Smooth muscle cell (in vitro differentiated cells): Measurements from ENCODE around the gene SH3BP2. TPM values are rescaled to one million over a fixed set of nuclear protein-coding genes. Genes with fewer than 3 reads are reported as not detected.

Experiments used
- DNase-seq: peaks from one replicate; lab custom pipeline; 2025; ENCODE audit not compliant: unreplicated experiment; lab: John Stamatoyannopoulos, UW
- H2AFZ ChIP-seq: fragments of 200-600 bp; sonication (generic); 2 replicates; pipeline ENCODE4 v1.6.0; 2016; ENCODE audit warnings: antibody characterized with exemption, low read depth, mild to moderate bottlenecking
- H3F3A ChIP-seq: fragments of 200-600 bp; sonication (generic); 2 replicates; pipeline ENCODE4 v1.6.0; 2017; ENCODE audit warnings: antibody characterized with exemption, low read depth
- H3K27ac ChIP-seq: fragments of 200-600 bp; sonication (generic); 2 replicates; pipeline ENCODE4 v1.5.1; 2016; ENCODE audit warnings: low read depth, mild to moderate bottlenecking
- H3K27me3 ChIP-seq: fragments of 200-600 bp; sonication (generic); 2 replicates; pipeline ENCODE4 v1.6.1; 2016; ENCODE audit warnings: low read depth, mild to moderate bottlenecking
- H3K36me3 ChIP-seq: fragments of 200-600 bp; sonication (generic); 2 replicates; pipeline ENCODE4 v1.5.1; 2016; ENCODE audit warnings: low read depth
- H3K4me1 ChIP-seq: fragments of 200-600 bp; sonication (generic); 2 replicates; pipeline ENCODE4 v1.5.1; 2016; ENCODE audit warnings: low read depth
- H3K4me2 ChIP-seq: fragments of 200-600 bp; sonication (generic); 2 replicates; pipeline ENCODE4 v1.6.0; 2016; ENCODE audit warnings: mild to moderate bottlenecking
- H3K4me3 ChIP-seq: fragments of 200-600 bp; sonication (generic); 2 replicates; pipeline ENCODE4 v1.5.1; 2016; ENCODE audit warnings: mild to moderate bottlenecking
- H3K79me2 ChIP-seq: fragments of 200-600 bp; sonication (generic); 2 replicates; pipeline ENCODE4 v1.6.0; 2016; ENCODE audit warnings: low read depth, mild to moderate bottlenecking
- H3K9ac ChIP-seq: fragments of 200-600 bp; sonication (generic); 2 replicates; pipeline ENCODE4 v1.6.0; 2016; ENCODE audit warnings: low read depth
- H3K9me3 ChIP-seq: fragments of 200-600 bp; sonication (generic); replicated peaks from 2 replicates; pipeline ENCODE4 v1.5.1; 2016; ENCODE audit warnings: low read depth
- H4K20me1 ChIP-seq: fragments of 200-600 bp; sonication (generic); 2 replicates; pipeline ENCODE4 v1.6.0; 2016; ENCODE audit warnings: low read depth
- CTCF ChIP-seq: fragments of 200-600 bp; sonication (generic); IDR thresholded peaks from 2 replicates; pipeline ENCODE4 v1.5.1; 2017; ENCODE audit warnings: borderline replicate concordance, mild to moderate bottlenecking, antibody characterized with exemption; ENCODE audit not compliant: insufficient read depth, poor library complexity, severe bottlenecking
- WGBS: methylation state at CpG from one replicate; pipeline ENCODE4 v1.1.7; 2016; ENCODE audit warnings: low lambda C conversion rate; 5-methylcytosine and 5-hydroxymethylcytosine counted together
- polyA plus RNA-seq: library from polyadenylated mRNA; unstranded; fragments of >200 nt; fragmentation: Nextera tagmentation; extraction: Ambion mirVana; gene quantifications from 2 replicates; pipeline ENCODE4 v1.2.1, GENCODE V29; 2016
- total RNA-seq: library from RNA; depleted of rRNA; stranded (reverse); fragments of >200 nt; gene quantifications from 2 replicates; pipeline ENCODE4 v1.2.3, GENCODE V29; 2014

SH3BP2 gene, protein sequence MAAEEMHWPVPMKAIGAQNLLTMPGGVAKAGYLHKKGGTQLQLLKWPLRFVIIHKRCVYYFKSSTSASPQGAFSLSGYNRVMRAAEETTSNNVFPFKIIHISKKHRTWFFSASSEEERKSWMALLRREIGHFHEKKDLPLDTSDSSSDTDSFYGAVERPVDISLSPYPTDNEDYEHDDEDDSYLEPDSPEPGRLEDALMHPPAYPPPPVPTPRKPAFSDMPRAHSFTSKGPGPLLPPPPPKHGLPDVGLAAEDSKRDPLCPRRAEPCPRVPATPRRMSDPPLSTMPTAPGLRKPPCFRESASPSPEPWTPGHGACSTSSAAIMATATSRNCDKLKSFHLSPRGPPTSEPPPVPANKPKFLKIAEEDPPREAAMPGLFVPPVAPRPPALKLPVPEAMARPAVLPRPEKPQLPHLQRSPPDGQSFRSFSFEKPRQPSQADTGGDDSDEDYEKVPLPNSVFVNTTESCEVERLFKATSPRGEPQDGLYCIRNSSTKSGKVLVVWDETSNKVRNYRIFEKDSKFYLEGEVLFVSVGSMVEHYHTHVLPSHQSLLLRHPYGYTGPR
- total RNA-seq (19.3 and 23.8 TPM in 2 replicates), polyA plus RNA-seq (17.3 and 27.4 TPM in 2 replicates)

- peak within 1 kb of the TSS; percentile 92 for H3K4me2 ChIP-seq
- no peaks in the 10 kb centered on the region for H3K9me3 ChIP-seq
- no peaks in the 10 kb centered on the region for H3K27me3 ChIP-seq
- no peak for DNase-seq
- H4K20me1 ChIP-seq, result peaks cover 4% of the 10 kb centered on the region
- 24% methylated on average over 22 of the region's 104 CpGs for WGBS
- TF ChIP-seq CTCF, result no peak
- H3K4me1 ChIP-seq, result peaks cover 10% of the 10 kb centered on the region
- H2AFZ ChIP-seq, result no peak within 1 kb of the TSS
- peak within 1 kb of the TSS; percentile 84 for H3K27ac ChIP-seq
- peak within 1 kb of the TSS; percentile 70 for H3K4me3 ChIP-seq
- H3K79me2 ChIP-seq, result peaks cover 34% of the 10 kb centered on the region
- no peaks in the 10 kb centered on the region for H3K36me3 ChIP-seq
- H3F3A ChIP-seq, result no peaks in the 10 kb centered on the region
- peak within 1 kb of the TSS; percentile 62 for H3K9ac ChIP-seq
These were observed at the start of gene SH3BP2 for GRCh38 chr4:2792711-2793585. SH3BP2 (plus strand) TSS chr4:2793085; CDS start chr4:2820618, 27,533 bp downstream.

GRCh38 chr4:2743518-2744445 is 49.1 kb upstream of the SH3BP2 start:
- no peaks in the 10 kb centered on the region for H3K27me3 ChIP-seq
- DNase-seq, result no peak
- H3K79me2 ChIP-seq, result peaks cover 3% of the 10 kb centered on the region
- 85% methylated on average over 21 of the region's 21 CpGs for WGBS
- peaks cover 19% of the 10 kb centered on the region for H3F3A ChIP-seq
- peaks cover 6% of the 10 kb centered on the region for H4K20me1 ChIP-seq
- peaks cover 5% of the 10 kb centered on the region for H3K4me1 ChIP-seq
- H3K9me3 ChIP-seq, result no peaks in the 10 kb centered on the region
- H3K27ac ChIP-seq, result no peak overlapping the region
- no peak overlapping the region for H3K4me2 ChIP-seq
- H2AFZ ChIP-seq, result no peak overlapping the region
- no peaks in the 10 kb centered on the region for H3K36me3 ChIP-seq
- TF ChIP-seq CTCF, result no peak
- no peak overlapping the region for H3K9ac ChIP-seq
- no peak overlapping the region for H3K4me3 ChIP-seq

DNA sequence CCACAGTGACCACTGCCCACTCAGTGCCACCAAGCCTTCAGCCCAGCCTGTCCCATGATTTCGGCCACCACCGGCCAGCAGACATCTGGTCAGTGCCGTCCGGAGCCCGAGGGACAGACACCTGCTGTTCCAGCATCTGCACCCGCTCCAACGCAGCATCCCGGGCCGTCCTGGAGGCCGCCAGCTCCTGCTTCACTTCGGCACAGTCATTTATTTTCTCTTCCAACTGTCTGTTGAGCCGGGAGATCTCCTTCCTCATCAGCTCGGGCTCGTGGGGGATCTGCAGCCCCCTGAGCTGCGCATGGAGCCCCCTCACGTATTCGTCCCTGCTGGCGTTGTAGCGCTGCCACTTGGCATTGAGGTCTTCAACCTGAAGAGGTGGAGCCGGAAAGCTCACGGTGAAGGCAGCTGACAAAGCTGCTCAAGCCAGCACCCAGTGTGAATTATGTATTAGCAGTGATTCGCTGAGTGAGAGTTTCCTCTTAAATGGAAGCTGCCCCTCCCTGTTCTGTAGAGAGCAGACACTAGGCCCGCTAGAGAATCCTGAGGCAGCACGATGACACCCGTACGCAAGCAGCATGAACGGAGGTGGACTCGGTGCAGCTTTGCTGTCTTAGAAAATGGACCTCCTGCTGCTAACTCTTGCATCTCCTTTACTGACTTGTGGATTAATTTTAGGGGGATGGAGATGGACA is 48.2 kb upstream of the SH3BP2 start:
- no peak overlapping the region for H3K9ac ChIP-seq
- H3K27me3 ChIP-seq, result no peaks in the 10 kb centered on the region
- H2AFZ ChIP-seq, result no peak overlapping the region
- H3K4me3 ChIP-seq, result no peak overlapping the region
- TF ChIP-seq CTCF, result no peak
- DNase-seq, result no peak
- peaks cover 5% of the 10 kb centered on the region for H3K4me1 ChIP-seq
- no peak overlapping the region for H3K4me2 ChIP-seq
- WGBS, result 90% methylated on average over 28 of the region's 28 CpGs
- peak overlapping the region; percentile 98 for H3K27ac ChIP-seq
- H3K79me2 ChIP-seq, result peaks cover 11% of the 10 kb centered on the region
- H3K9me3 ChIP-seq, result no peaks in the 10 kb centered on the region
- peaks cover 6% of the 10 kb centered on the region for H4K20me1 ChIP-seq
- no peaks in the 10 kb centered on the region for H3K36me3 ChIP-seq
- H3F3A ChIP-seq, result peaks cover 19% of the 10 kb centered on the region
